ENCODE results near the gene RAC2. TPM values are rescaled to one million over a fixed set of nuclear protein-coding genes. Genes with fewer than 3 reads are reported as not detected.

Gene RAC2
- total RNA-seq, 2 experiments from 2014 or later = 834 to 907 TPM

GRCh38 chr22:37179622-37180420 lies 64.2 kb downstream of the RAC2 start:
- no peak for DNase-seq
- Mint-ChIP-seq H3K27me3 (no peaks in the 10 kb centered on the region), H3K36me3 (no peaks in the 10 kb centered on the region), H3K27ac (no peak overlapping the region), H3K9me3 (ENCODE audit: low read depth) (no peaks in the 10 kb centered on the region), H3K4me1 (peaks cover 27% of the 10 kb centered on the region), H3K4me3 (no peak overlapping the region)
- CTCF ChIA-PET = interaction anchor here (0.8 to 1.6 kb wide), 4 partner anchors 10 to 18 kb away, joined by 3 to 5 read pairs (median 4); no protein-coding TSS in a partner anchor
- no peak for ATAC-seq

GRCh38 chr22:37179126-37179470 lies 65.0 kb downstream of the RAC2 start:
- ATAC-seq (no peak), DNase-seq (no peak)
- peaks cover 22% of the 10 kb centered on the region for H3K4me1 Mint-ChIP-seq
- CTCF ChIA-PET = interaction anchor here (1.3 to 1.6 kb wide), 2 partner anchors 12 to 13 kb away, joined by 3 to 4 read pairs; no protein-coding TSS in a partner anchor
- no peaks in the 10 kb centered on the region for H3K9me3 Mint-ChIP-seq (ENCODE audit: low read depth)
- no peaks in the 10 kb centered on the region for H3K27me3 Mint-ChIP-seq
- H3K36me3 Mint-ChIP-seq = no peaks in the 10 kb centered on the region
- H3K4me3 Mint-ChIP-seq = no peak overlapping the region
- H3K27ac Mint-ChIP-seq = no peak overlapping the region

- Mint-ChIP-seq H3K4me3 (no peak overlapping the region), H3K9me3 (ENCODE audit: low read depth) (no peaks in the 10 kb centered on the region)
Measured at GRCh38 chr22:37178350-37179125, 65.5 kb downstream of the RAC2 start.

GRCh38 chr22:37177755-37178154 lies 66.3 kb downstream of the RAC2 start:
- CTCF ChIA-PET = interaction anchor here (1.0 to 1.6 kb wide), 3 partner anchors 11 to 22 kb away, joined by 3 to 5 read pairs (median 3); no protein-coding TSS in a partner anchor
- Mint-ChIP-seq H3K4me1 (peaks cover 10% of the 10 kb centered on the region), H3K27ac (no peak overlapping the region), H3K9me3 (ENCODE audit: low read depth) (no peaks in the 10 kb centered on the region), H3K4me3 (no peak overlapping the region), H3K27me3 (no peaks in the 10 kb centered on the region), H3K36me3 (peaks cover 5% of the 10 kb centered on the region)
- ATAC-seq = no peak
- DNase-seq = no peak

More at GRCh38 chr22:37178350-37179125, 65.5 kb downstream of the RAC2 start:
- H3K4me1 Mint-ChIP-seq = peaks cover 17% of the 10 kb centered on the region
- DNase-seq (no peak), ATAC-seq (no peak)
- H3K27me3 Mint-ChIP-seq = no peaks in the 10 kb centered on the region
- no peak overlapping the region for H3K27ac Mint-ChIP-seq
- CTCF ChIA-PET = interaction anchor here (1.0 to 1.6 kb wide), 3 partner anchors 11 to 13 kb away, joined by 3 to 4 read pairs (median 3); no protein-coding TSS in a partner anchor
- peaks cover under 1% of the 10 kb centered on the region for H3K36me3 Mint-ChIP-seq

- no peak for ATAC-seq
- CTCF ChIA-PET = interaction anchor here (1.3 kb wide), 1 partner anchor 23 kb away, joined by 5 read pairs; no protein-coding TSS in a partner anchor
Measured at GRCh38 chr22:37177221-37177620, 66.8 kb downstream of the RAC2 start.

GRCh38 chr22:37176464-37177061 lies 67.5 kb downstream of the RAC2 start:
- H3K4me1 Mint-ChIP-seq = peaks cover 4% of the 10 kb centered on the region
- CTCF ChIA-PET = interaction anchor here (1.3 to 1.4 kb wide), 3 partner anchors 10 to 23 kb away, joined by 4 to 5 read pairs (median 4); no protein-coding TSS in a partner anchor
- H3K4me3 Mint-ChIP-seq = no peak overlapping the region
- H3K9me3 Mint-ChIP-seq (ENCODE audit: low read depth) = no peaks in the 10 kb centered on the region
- no peaks in the 10 kb centered on the region for H3K27me3 Mint-ChIP-seq
- no peak overlapping the region for H3K27ac Mint-ChIP-seq
- peaks cover 5% of the 10 kb centered on the region for H3K36me3 Mint-ChIP-seq
- ATAC-seq = no peak
- DNase-seq = no peak

More at GRCh38 chr22:37177221-37177620, 66.8 kb downstream of the RAC2 start:
- Mint-ChIP-seq H3K9me3 (ENCODE audit: low read depth) (no peaks in the 10 kb centered on the region), H3K4me1 (peaks cover 7% of the 10 kb centered on the region), H3K36me3 (peaks cover 5% of the 10 kb centered on the region), H3K27me3 (no peaks in the 10 kb centered on the region), H3K27ac (no peak overlapping the region), H3K4me3 (no peak overlapping the region)
- DNase-seq = no peak

- Mint-ChIP-seq H3K27me3 (no peaks in the 10 kb centered on the region), H3K9me3 (ENCODE audit: low read depth) (no peaks in the 10 kb centered on the region), H3K36me3 (peaks cover 5% of the 10 kb centered on the region), H3K4me1 (peaks cover 9% of the 10 kb centered on the region), H3K4me3 (no peak overlapping the region), H3K27ac (no peak overlapping the region)
- CTCF ChIA-PET = interaction anchor here (1.2 to 1.4 kb wide), 5 partner anchors 8 to 24 kb away, joined by 3 to 4 read pairs (median 4); no protein-coding TSS in a partner anchor
- DNase-seq (no peak), ATAC-seq (no peak)
Measured at GRCh38 chr22:37175414-37176281, 68.4 kb downstream of the RAC2 start.

Other genes starting within 250 kb of the RAC2 start
- 10 to 100 TPM; 11.2 to 29.3 TPM for gene TST, start 224.8 kb downstream of the RAC2 start, total RNA-seq
- gene MPST, start 224.5 kb downstream of the RAC2 start, total RNA-seq = 10 to 100 TPM; 42.3 to 61.0 TPM
- 10 to 100 TPM; 47.7 to 53.4 TPM for gene KCTD17, start 192.5 kb downstream of the RAC2 start, total RNA-seq
- 1 to 10 TPM; 1.3 to 3.3 TPM for gene TMPRSS6, start 134.6 kb downstream of the RAC2 start, total RNA-seq
- 100 to 1,000 TPM; 376 to 468 TPM for gene IL2RB, start 94.4 kb downstream of the RAC2 start, total RNA-seq
- gene C1QTNF6, start 56.0 kb downstream of the RAC2 start, total RNA-seq = 1 to 10 TPM; 6.7 to 7.4 TPM
- gene SSTR3, start 31.8 kb downstream of the RAC2 start, total RNA-seq = 1 to 10 TPM; 1.3 to 2.2 TPM
- 100 to 1,000 TPM in 1 of 2 experiments, 10 to 100 TPM in 1; 97.8 to 123 TPM for gene CYTH4, start 38.2 kb upstream of the RAC2 start, total RNA-seq
- under 1 TPM; 0.07 to 0.50 TPM for gene ELFN2, start 183.2 kb upstream of the RAC2 start, total RNA-seq
- gene MFNG, start 242.1 kb upstream of the RAC2 start, total RNA-seq = 100 to 1,000 TPM; 196 to 220 TPM

All from activated CD8-positive, alpha-beta memory T cell treated with anti-CD3 and anti-CD28 coated beads, Interleukin-2, amount 10 ng/mL, durations not matched to agents 7 days and 5 days (primary cell).